ENCODE measurements around the gene KCNN2.

The KCNN2 gene

DNA sequence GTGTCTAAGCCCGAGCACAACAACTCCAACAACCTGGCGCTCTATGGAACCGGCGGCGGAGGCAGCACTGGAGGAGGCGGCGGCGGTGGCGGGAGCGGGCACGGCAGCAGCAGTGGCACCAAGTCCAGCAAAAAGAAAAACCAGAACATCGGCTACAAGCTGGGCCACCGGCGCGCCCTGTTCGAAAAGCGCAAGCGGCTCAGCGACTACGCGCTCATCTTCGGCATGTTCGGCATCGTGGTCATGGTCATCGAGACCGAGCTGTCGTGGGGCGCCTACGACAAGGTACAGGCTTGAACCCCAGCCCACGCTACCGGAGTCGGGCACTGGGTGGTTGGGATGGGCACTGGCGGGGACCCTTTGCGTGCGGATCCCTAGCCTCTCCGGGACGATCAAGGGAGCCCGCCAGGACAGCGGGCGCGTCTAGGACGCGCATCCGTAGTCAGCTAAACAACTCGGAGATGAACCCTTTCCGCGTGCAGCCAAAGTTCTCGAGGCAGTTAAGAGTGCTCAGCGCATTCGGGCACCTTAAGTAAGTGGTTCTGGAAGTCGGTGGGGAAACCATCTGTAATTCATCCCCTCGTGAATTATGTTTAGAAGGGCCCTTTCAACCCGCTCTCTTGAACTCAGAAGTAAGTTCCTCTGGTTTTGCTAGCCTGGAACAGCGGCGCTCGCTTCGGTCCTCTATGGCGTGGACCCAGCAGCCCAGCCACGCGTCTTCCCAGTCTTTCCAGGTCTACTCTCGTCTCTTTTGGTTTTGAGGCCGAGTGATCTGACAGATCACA lies 1.3 kb downstream of the KCNN2 start:
- no peak for DNase-seq

DNA sequence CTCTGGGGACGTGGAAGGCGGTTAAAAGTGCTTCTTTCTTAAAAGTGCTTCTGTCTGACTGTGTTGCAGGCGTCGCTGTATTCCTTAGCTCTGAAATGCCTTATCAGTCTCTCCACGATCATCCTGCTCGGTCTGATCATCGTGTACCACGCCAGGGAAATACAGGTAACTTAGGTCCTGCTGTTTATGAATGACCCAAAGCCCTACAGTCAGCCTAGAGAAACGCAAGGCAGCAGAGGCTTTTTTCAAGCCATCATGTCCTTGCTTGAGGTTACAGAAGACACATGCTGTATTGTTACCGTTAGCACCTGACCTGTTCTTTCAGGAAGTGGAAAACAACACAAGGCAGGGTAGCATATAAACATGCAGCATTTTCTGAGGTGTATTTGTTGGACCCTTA lies 2.0 kb downstream of the KCNN2 start:
- peak; percentile 18 for DNase-seq

DNA sequence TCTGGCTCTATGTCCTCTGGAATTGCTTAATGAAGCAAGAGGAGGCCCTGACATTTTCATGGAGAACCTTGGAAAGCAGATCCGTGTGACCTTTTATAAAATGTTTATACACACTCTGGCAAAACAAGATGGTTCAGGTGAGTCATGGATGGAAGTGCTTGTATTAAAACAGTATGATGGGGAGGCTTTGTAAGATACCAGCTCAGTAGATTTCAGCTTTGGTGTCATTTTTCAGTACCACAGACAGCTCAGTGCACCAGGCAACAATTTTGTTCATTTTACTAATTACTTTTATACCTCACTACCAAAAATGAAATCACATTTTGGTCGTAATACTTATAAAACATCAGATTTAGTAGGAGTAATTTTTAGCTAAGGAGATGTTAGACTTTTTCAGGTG lies 5.2 kb downstream of the KCNN2 start:
- no peak for DNase-seq

DNA sequence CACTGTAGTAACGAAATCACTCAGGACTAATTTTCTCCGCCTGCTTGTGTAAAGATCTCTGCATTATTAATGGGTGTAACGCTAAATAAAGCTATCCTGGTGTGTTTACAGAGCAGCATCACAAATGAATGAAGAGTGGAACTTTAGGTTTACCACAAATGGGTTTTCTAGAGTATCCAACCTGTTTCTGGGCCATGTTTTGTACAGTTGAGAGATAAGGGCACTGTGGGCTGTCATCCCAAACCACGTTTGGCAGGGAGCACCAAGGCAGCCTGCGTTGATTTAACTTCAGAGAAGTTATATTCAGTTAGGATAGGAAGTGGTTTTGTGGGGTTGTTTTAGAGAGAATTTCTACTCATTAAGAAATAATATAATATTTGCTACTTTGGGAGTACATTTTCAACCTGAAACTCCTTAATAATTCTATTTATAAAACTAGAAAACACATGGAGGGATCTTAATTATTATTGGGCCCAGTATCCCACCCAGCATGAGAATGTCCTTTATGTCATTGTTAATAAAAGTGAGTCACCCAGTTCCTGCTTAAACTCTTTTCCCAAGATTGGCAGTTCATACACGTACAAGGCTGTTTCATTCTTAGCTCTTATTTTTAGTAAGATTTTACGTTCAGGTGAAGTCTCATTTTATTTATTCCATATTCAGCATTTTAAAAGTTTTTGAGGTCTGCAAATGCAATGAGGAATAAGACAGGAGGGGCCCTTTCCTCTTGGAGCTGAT lies 8.0 kb downstream of the KCNN2 start:
- no peak for DNase-seq

DNA sequence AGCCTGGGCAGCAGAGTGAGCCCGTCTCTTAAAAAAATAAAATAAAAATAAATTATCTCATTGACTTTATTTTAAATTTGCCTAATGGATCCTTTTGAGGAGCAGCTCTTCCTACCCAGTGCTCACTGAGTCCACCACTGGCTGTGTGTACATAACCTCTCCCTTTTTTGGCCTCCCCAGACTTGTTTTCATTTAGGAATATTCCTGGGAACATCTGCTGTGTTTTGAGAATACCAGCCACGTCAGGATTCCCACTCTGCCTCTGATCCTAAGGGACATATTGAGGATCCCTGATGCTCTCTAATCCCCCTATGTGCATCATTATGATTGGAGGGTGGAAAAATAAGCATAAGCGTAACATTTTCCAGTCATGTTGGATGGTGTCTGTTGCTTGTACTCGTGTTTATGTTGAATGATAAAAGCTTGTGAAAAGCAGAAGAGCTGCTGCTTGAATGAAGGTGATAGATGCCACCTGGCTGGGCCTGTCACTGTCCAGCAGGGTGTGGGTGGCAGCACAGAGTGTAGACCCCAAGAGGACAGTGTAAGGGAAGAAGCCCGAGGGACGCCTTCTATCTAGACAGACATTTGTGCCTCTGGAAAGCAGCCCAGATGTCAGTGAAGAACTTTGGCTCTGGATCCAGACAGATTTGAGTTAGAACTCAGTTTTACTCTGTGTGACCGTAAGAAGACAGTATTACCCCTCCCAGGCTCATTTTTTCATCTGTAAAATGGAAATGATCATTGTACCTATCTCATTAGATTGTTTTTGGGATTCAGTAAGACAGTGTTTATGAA lies 15.4 kb downstream of the KCNN2 start:
- DNase-seq = no peak

DNA sequence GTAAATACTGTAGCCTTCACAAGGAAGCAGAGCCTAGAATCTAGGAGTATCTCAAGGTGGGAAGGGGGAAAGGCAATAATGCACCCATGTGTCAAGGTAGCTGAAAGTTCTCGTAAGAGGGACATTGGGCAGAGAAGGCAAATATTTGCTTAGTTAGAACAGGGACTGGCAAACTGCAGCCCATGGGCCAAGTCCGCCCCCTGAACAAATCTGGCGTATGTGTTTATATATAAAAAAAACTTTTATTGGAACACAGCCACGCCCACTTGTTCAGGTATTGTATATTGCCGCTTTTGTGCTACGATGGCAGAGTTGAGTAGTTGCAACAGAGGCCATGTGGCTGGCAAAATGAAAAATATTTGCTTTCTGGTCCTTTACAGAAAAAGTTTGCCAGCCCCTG lies 16.1 kb downstream of the KCNN2 start:
- DNase-seq = no peak

DNA sequence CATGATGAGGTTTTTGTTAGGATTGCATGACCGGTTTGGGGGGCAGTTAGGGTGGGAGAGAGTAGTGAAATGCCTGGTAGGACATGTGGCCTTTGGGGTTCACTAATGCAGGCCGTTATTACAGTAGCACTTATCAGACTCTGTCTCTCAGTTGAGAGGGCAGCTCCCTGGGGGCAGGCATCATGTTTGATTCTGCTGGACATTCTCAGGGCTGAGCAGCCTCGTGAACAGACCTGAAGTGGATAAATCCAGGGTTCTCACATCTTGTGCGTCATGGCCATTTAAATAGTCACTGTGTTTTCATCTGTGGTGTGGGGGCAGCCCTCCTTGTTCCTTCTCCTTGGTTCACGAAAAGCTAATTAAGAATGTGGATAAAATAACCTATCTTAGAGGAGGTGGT lies 18.9 kb downstream of the KCNN2 start:
- DNase-seq = no peak

DNA sequence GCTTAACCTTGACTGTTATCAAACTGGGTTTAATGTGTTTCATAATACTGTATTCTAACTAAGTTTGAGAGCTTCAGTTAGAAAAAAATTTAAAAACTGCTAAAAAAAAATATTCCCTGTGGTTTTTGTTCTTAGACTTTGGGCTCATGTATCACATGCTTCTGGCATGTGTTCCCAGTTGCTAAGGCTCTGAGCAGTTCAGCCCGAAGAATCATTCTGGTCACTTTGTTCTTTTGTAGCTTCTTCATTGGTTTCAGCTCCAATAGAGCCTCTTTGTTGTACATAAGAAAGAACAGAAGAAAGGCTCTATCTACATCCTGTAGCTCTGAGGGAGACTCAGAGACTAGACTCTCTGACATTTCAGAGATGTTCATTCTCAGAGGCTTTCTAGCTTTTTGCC lies 25.6 kb downstream of the KCNN2 start:
- DNase-seq = no peak

DNA sequence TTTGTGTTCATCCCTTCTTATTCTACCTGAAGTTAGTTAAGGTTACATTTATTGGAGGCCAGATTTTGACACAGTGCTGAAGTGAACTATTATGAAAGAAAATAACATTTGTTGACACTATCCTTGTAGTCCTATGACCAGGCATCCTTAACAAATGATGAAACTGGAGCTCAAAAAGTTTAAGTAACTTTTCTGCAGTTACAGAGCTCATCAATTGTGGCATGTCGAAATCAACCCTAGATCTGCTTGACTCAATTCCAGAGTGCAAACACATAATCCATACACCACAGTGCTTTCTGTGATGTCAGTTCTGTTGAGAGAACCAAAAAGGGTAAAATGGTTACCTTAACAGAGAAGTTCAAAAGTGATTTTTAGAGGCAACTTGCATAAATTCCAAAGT lies 28.6 kb downstream of the KCNN2 start:
- DNase-seq = no peak

DNA sequence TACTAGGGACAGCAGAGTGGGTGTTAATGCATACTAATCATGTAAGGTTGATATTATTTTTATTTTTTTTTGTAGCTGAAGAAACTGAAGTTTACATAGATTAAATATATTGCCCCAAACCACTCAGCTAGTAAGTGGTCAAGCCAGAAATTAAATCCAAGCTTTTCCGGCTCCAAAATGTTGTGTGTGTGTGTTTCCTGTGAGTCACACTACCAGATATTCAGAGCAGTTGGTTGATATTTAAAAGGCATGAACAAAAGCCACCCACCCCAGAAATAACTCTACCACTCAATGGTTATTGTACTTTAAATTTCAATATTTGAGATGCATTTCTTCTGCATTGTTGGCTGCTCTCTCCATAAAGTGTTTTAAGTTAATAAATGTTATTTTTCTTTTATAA lies 29.5 kb downstream of the KCNN2 start:
- no peak for DNase-seq

DNA sequence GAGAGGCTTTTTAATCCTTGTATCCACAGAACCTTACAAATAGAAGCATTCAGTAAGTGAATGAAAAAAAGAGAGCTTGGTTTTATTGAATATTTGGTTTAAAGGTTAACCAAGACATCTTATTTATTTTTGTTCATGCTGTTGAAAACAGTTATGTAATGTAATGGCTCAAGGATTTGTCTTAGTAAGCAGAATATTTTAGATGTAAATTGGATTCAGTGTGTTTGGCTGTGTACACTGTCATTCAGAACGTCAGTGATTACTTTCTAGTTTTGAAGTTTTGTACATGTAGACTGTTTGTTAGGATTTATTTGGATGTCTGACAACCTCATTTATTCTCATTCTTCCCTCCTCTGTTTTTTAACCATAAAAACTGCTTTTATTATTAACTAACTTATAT lies 31.3 kb downstream of the KCNN2 start:
- no peak for DNase-seq

DNA sequence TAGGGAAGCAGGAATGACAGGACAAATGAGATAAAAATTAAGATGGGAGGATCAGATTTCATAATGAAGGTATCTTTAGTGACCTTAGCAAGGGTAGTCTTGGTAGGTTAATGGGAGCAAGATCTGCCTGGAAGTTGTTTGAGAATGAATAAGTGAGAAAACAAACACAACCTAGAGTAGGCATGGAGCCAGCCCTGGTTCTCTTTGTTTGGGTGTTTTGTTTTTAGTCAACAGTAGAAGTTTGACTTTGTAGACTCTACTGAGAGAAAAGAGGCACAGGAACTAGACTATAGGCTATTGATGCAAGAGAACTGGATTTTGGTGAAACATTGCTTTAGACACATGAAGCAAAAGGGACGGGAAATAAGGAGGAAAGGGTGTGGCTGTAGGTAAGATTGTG lies 40.3 kb downstream of the KCNN2 start:
- no peak for DNase-seq

DNA sequence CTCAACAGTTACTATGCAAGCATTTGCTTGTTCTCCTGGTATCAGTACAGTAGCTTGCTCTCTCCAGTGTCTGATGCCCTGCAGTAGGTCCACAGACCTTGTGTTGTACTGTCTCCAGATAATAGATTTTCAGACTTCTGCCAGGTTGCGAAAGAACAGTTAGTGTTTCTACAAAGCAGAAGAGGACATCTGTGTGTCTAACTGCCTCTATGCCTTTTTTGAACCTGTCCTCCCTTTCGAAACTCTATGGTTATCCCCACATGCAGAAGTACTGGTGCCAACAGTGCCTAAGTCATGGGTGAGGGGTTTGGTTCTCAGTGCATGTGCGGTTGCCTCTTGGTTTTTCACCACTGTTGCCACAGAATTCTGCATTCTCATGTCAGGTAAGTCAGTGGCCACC lies 45.9 kb downstream of the KCNN2 start:
- DNase-seq = no peak

DNA sequence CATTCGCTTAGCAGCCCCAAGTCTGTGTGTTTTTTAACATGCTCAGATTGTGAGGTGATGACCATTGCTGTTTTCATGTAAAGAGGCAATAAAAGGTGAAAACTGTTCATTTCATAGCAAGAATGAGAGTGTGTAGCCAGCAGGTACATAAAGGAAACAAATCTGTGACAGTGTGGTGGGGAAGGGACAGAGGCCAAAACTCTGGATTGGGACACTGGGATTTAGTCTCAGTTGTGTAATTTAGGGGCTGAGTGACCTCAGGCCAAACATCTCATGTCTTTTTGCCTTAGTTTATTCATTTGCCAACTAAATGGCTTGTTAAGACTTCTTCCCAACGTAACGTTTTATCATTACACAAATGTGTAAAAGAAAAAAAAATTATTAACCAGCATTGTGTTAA lies 47.0 kb downstream of the KCNN2 start:
- no peak for DNase-seq

DNA sequence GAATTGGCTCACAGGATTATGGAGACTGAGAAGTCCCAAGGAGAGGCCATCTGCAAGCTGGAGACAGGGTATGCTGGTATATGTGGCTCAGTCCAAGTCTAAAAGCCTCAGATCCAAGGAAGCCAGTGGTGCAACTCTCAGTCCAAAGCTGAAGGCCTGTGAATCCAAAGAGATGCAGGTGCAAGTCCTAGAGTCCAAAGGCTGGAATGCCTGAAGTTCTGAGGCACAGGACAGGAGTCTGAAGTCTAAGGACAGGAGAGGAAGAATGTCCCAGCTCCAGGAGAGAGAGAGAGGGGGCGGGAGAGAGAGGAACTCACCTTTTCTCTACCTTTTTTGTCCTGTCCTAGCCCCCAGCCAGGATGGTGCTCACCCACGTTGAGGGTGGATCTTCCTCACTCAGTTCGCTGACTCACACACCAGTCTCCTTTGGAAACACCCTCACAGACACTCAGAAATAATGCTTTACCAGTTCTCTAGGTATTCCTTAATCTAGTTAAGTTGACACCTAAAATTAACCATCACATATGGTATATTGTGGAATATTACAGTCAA lies 49.6 kb downstream of the KCNN2 start:
- DNase-seq = no peak

DNA sequence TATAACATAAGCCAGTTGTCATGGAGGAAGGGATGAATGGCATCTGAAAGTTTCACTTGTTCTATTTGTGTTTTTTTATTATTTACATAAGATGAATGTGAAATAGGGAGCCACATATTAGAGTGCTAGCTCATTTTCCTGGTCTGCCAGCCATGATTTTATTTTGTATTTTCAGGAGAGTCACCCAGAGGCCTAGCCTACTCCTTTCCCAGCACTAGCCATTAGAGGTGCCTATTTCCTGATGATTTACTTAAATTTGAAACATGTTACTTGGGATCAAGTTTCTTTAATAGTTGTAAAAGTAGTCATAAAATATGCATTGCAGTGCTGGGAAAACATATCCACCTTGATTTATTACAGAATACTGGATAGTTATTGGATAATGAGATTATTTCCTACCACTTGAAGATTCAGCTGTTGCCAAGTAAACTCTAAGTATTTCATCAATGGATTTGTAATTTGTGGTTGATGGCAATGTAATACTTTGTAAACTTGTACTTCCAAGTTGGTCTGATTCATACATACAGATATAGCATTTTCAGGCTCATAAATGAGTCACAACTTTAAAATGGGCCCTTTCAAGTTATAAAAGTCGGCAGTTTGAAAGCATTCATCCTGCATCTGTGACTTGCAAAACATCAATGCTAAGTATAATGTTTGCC lies 50.8 kb downstream of the KCNN2 start:
- DNase-seq = no peak

DNA sequence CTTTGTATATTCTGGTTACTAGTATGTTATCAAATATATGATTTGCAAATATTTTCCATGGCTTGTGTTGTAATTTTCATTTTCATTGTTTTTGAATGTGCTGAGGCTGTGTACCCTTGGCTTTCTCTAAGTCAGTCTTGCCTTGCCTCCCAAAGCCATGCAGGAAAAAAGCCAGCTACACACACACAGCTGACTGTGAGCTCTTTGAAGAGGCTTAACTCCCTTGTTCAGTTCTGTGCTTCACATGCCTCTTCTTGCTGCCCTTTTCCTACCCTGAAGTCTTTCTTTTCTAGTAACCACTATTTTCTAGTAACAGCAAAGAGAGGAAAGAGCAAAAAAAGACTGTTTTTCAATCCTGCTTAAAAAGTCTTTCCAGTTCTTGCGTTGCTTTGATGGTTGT lies 53.9 kb downstream of the KCNN2 start:
- no peak for DNase-seq

DNA sequence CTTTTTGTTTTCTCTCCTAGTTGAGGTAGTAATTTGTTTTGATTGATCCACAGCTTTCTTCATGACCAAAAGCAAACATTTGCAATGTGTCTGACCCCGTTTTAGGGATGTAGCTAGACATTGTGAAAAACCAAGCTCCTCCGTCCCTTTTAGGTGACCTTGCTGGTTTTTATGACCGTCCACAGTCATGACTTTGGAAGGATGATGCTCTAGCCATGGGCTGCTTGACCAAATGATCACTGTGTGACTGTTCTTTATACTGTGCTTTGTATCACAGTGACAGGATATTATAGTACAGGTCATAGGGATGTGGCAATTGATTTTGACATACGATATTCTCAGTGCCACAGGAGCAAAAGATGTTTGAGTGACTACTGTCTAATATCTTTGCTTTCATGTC lies 54.4 kb downstream of the KCNN2 start:
- no peak for DNase-seq

DNA sequence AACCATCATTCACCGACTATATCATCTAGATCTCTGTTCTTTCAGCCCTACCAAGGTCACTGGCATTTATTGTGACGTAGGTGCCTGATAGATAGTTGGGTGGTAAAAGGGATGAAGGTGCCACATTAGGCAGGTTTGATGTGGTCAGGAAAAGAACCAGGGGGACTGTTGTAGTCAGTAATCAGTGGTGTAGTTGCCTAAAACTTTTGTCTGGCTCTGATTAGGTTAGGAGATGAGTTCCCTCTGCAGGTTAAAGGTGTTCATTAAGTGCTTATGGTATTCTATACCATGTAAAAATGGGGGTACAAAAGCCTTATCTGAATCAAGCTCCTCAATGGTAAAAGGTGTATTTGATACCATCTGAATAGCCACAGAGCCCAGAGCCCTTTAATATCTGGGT lies 55.6 kb downstream of the KCNN2 start:
- no peak for DNase-seq

DNA sequence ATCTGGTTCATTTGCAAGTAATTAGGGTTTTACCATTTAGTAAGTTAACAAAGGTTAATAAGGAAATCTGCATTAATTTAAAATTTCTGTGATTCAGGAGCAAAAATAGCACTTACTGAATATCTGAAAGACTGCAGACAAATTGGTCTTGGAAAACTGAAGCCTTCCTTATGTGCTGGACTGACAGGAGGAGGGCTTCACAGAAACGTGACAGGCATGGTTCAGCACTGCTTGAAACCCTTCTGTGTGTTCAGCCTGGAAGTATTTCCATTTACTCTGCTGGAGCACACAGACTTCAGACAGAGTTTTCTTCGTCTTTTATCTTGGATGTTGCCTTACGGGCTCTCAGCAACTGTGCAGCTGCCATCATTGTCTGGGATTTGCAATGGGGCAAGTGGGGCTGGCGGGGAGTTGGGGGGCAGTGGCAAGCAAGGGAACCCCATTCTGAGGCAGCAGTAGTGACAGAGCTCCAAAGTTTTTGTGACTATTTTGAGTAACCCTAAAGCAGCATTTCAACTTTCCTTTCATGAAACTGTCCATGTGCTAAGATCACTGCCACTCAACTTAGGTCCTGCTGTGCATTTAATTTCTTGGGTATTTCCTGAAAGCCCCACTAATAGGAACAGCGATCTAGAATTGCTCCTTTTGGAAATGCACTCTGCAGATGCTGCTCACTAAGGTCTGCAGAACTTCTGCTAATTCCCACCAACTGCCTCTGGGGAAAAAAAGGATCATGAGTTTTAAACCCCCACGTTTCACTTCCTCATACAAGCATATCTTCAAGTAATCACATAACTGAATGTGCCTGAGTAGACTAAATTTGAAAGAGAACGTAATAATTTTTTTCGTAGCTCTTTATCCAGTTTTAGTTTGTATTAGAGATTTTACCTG lies 56.6 kb downstream of the KCNN2 start:
- no peak for DNase-seq

DNA sequence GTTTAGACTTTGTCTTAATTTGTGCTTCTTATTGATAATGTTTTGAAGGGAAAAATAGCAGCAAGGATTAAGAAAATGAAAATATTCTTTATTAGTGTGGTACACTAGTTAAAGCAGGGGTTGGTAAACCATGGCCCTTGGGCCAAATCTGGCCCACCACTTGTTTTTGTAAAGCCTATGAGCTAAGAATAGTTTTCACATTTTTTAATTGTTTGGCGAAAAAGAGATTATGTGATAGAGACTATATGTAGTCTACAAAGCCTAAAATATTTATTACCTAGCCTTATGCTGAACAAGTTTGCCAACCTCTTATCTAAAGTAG lies 57.2 kb downstream of the KCNN2 start:
- no peak for DNase-seq

DNA sequence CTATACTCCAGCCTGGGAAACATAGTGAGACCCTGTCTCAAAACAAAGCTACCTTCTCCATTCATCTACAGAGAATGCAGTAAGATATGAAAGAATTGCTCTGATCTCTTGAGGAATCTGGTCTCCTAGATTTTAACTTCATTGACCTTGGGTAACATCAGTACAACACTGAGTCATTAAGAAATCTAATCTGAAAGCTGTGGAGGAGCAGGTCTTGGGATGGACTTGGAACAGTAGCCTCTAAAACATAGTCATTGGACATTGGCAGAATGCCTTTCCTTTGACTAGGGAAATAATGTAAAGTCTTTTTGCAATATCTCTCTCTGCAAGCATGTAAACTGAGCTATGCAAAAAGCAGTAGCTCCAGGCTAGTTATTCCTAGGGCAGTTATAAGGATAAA lies 58.1 kb downstream of the KCNN2 start:
- DNase-seq = no peak

Measured in COR-L47 (cell line).